H1 (cell line): ENCODE measurements around the gene NREP. TPM values are rescaled to one million over a fixed set of nuclear protein-coding genes. Genes with fewer than 3 reads are reported as not detected.

ENCODE experiments used
- polyA plus RNA-seq, 7 experiments: library from polyadenylated mRNA; depleted of rRNA in 3 of 7; stranded (reverse) in 5 of 7; unstranded in 2 of 7; fragments of >200 nt in 5 of 7; fragments of 200-250 nt in 2 of 7; gene quantifications; 1 replicate in 5 of 7; 2 replicates in 1 of 7; 4 replicates in 1 of 7; pipeline versions ENCODE4 v1.2.1 to v1.2.3, GENCODE V29; 2011 to 2013; ENCODE audit warnings: missing spikeins in 2 of 7, mixed read lengths in 2 of 7
- small RNA-seq: library from polyadenylated mRNA; stranded (forward); fragments of <200 nt; extraction: miRNeasy Mini kit (QIAGEN cat#:217004); gene quantifications from one replicate; pipeline ENCODE3, GENCODE V24; 2013; ENCODE audit not compliant: insufficient read depth
- total RNA-seq: library from RNA; stranded (reverse); fragmentation: NEBNext Ultra II Directional; extraction: Animal tissue kit (Norgen Biotek cat#: 25700); gene quantifications from 2 replicates; pipeline ENCODE4 v1.2.1, GENCODE V29; 2021

The NREP gene
- total and polyA plus RNA-seq, 2 of the 8 experiments (the other 6 are each of a cell fraction or from before 2014, with no cell fraction given) = 254 to 301 TPM

Small RNAs within 50 kb of the gene (small RNA-seq; reads per million reads assigned to genes)
- not detected for gene RN7SKP57

Other genes starting within 250 kb of the NREP start
- gene STARD4, start 244.7 kb downstream of the NREP start, total RNA-seq = 47.4 and 47.9 TPM in 2 replicates
- 10.4 and 10.8 TPM in 2 replicates for gene STARD4, start 244.7 kb downstream of the NREP start, polyA plus RNA-seq (2011; rRNA removed)